ENCODE data around the gene ACTL6A.

GRCh38 chr3:179513862-179514261 lies 48.9 kb upstream of the ACTL6A start:
- no peak for TF ChIP-seq CTCF (conservative IDR thresholded peaks at IDR 0.05; ENCODE audit: low read length)
- no peak for TF ChIP-seq EZH2phosphoT487 (IDR thresholded peaks at IDR 0.05; ENCODE audit: borderline replicate concordance)

Data from Loucy (cell line).